Measurements from ENCODE around the gene OSBPL3.

OSBPL3 gene

GRCh38 chr7:24820730-24821044 lies 159.3 kb downstream of the OSBPL3 start:
- TF ChIP-seq, protein P1, sequence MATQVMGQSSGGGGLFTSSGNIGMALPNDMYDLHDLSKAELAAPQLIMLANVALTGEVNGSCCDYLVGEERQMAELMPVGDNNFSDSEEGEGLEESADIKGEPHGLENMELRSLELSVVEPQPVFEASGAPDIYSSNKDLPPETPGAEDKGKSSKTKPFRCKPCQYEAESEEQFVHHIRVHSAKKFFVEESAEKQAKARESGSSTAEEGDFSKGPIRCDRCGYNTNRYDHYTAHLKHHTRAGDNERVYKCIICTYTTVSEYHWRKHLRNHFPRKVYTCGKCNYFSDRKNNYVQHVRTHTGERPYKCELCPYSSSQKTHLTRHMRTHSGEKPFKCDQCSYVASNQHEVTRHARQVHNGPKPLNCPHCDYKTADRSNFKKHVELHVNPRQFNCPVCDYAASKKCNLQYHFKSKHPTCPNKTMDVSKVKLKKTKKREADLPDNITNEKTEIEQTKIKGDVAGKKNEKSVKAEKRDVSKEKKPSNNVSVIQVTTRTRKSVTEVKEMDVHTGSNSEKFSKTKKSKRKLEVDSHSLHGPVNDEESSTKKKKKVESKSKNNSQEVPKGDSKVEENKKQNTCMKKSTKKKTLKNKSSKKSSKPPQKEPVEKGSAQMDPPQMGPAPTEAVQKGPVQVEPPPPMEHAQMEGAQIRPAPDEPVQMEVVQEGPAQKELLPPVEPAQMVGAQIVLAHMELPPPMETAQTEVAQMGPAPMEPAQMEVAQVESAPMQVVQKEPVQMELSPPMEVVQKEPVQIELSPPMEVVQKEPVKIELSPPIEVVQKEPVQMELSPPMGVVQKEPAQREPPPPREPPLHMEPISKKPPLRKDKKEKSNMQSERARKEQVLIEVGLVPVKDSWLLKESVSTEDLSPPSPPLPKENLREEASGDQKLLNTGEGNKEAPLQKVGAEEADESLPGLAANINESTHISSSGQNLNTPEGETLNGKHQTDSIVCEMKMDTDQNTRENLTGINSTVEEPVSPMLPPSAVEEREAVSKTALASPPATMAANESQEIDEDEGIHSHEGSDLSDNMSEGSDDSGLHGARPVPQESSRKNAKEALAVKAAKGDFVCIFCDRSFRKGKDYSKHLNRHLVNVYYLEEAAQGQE (IDR thresholded peaks at IDR 0.05; ENCODE audit: low read depth) = no peak
- TF ChIP-seq ZBTB7A (IDR thresholded peaks at IDR 0.05; ENCODE audit: low read depth) = no peak
- no peak for TF ChIP-seq NFIC (IDR thresholded peaks at IDR 0.05)
- no peak for TF ChIP-seq TAF1 (IDR thresholded peaks at IDR 0.05; ENCODE audit: low read depth)
- no peak for TF ChIP-seq EP300 (IDR thresholded peaks at IDR 0.05; ENCODE audit: borderline replicate concordance)
- no peak for TF ChIP-seq RAD21 (IDR thresholded peaks at IDR 0.05; ENCODE audit: low read depth)
- no peak for TF ChIP-seq USF1 (IDR thresholded peaks at IDR 0.05)
- TF ChIP-seq FOXM1 (IDR thresholded peaks at IDR 0.05; ENCODE audit: borderline replicate concordance, low read depth) = no peak
- no peak for TF ChIP-seq TEAD4 (IDR thresholded peaks at IDR 0.05)
- no peak for TF ChIP-seq TCF12 (IDR thresholded peaks at IDR 0.05; ENCODE audit: low read depth)
- TF ChIP-seq CEBPB (IDR thresholded peaks at IDR 0.05) = no peak
- no peak for TF ChIP-seq YY1 (IDR thresholded peaks at IDR 0.05; ENCODE audit: low read depth)
- TF ChIP-seq EGR1 (IDR thresholded peaks at IDR 0.05) = no peak
- no peak for TF ChIP-seq MAX (IDR thresholded peaks at IDR 0.05)
- no peak for TF ChIP-seq CREB1 (IDR thresholded peaks at IDR 0.05; ENCODE audit: low read depth)

DNA sequence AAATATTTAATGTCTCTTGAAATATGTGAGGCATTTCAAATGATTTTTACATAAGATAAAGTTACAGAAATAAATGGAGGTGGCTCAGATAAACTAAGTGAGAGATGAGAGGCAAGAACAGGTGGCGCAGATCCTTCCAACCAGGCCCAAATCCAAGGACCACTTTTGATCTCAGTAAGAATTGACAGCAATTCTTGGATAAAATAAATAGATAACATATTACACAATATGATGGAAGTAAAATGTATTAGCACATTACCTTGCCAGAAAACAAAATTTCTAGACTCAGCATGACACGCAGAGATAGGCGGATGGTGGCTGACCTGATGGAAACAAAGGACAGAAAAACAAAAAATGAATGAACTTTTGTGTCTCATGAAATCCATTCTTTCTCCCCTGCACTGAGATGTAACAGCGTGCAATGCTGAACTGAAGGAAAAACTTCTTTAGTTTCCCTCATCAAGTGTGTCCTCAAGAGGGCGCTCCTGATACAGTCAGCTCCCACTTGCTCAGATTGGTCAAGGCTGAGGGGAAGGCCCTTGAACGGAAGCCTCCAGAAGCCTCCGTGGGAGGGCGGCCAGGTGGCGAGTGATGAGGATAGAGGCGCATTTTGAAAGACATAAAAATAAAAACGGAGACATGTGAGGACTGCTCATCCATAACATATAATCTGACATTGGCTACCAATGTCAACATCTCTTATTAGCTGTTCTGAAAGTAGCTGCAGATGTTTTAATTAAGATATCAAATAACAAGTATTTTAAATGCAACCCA lies 159.9 kb downstream of the OSBPL3 start:
- TF ChIP-seq, protein P1 (IDR thresholded peaks at IDR 0.05; ENCODE audit: low read depth) = no peak
- TF ChIP-seq EP300 (IDR thresholded peaks at IDR 0.05; ENCODE audit: borderline replicate concordance) (no peak), CEBPB (IDR thresholded peaks at IDR 0.05) (no peak), TEAD4 (IDR thresholded peaks at IDR 0.05) (no peak), CREB1 (IDR thresholded peaks at IDR 0.05; ENCODE audit: low read depth) (no peak), FOXM1 (IDR thresholded peaks at IDR 0.05; ENCODE audit: borderline replicate concordance, low read depth) (no peak), MAX (IDR thresholded peaks at IDR 0.05) (peak; percentile 67), TAF1 (IDR thresholded peaks at IDR 0.05; ENCODE audit: low read depth) (no peak), RAD21 (IDR thresholded peaks at IDR 0.05; ENCODE audit: low read depth) (peak; percentile 96), EGR1 (IDR thresholded peaks at IDR 0.05) (no peak), YY1 (IDR thresholded peaks at IDR 0.05; ENCODE audit: low read depth) (no peak)

GRCh38 chr7:24817339-24817738 lies 162.6 kb downstream of the OSBPL3 start:
- TF ChIP-seq CREB1 (IDR thresholded peaks at IDR 0.05; ENCODE audit: low read depth) = no peak
- TF ChIP-seq, protein P1 (IDR thresholded peaks at IDR 0.05; ENCODE audit: low read depth) = no peak
- TF ChIP-seq NFIC (IDR thresholded peaks at IDR 0.05) = no peak
- no peak for TF ChIP-seq TEAD4 (IDR thresholded peaks at IDR 0.05)
- TF ChIP-seq EGR1 (IDR thresholded peaks at IDR 0.05) = no peak
- TF ChIP-seq USF1 (IDR thresholded peaks at IDR 0.05) = no peak
- no peak for TF ChIP-seq RAD21 (IDR thresholded peaks at IDR 0.05; ENCODE audit: low read depth)
- TF ChIP-seq FOXM1 (IDR thresholded peaks at IDR 0.05; ENCODE audit: borderline replicate concordance, low read depth) = no peak
- no peak for TF ChIP-seq TAF1 (IDR thresholded peaks at IDR 0.05; ENCODE audit: low read depth)
- no peak for TF ChIP-seq MAX (IDR thresholded peaks at IDR 0.05)
- no peak for TF ChIP-seq TCF12 (IDR thresholded peaks at IDR 0.05; ENCODE audit: low read depth)
- no peak for TF ChIP-seq YY1 (IDR thresholded peaks at IDR 0.05; ENCODE audit: low read depth)
- TF ChIP-seq ZBTB7A (IDR thresholded peaks at IDR 0.05; ENCODE audit: low read depth) = no peak
- no peak for TF ChIP-seq EP300 (IDR thresholded peaks at IDR 0.05; ENCODE audit: borderline replicate concordance)
- no peak for TF ChIP-seq CEBPB (IDR thresholded peaks at IDR 0.05)

- TF ChIP-seq, protein P1 (IDR thresholded peaks at IDR 0.05; ENCODE audit: low read depth) = no peak
Measured at GRCh38 chr7:24816868-24817267, 163.1 kb downstream of the OSBPL3 start.
